Activated naive CD4-positive, alpha-beta T cell treated with anti-CD3 and anti-CD28 coated beads for 36 hours (primary cell): ENCODE data around the gene SLC24A4. TPM values are rescaled to one million over a fixed set of nuclear protein-coding genes. Genes with fewer than 3 reads are reported as not detected.

Experiments
- CTCF ChIA-PET: fragments of 350-600 bp; sonication (Branson Sonifier 250); formaldehyde crosslinking; loops from one replicate; lab custom pipeline; 2021; ENCODE audit warnings: antibody characterized with exemption; lab: Charles Lee
- DNase-seq: peaks from one replicate; pipeline ENCODE4 v3.0.0-alpha.2; 2020
- H3K27ac Mint-ChIP-seq: one replicate; pipeline ENCODE4 v1.8.0; 2021; ENCODE audit warnings: mild to moderate bottlenecking, mixed read lengths
- H3K27me3 Mint-ChIP-seq: one replicate; pipeline ENCODE4 v1.8.0; 2021; ENCODE audit warnings: low read depth, mixed read lengths
- H3K36me3 Mint-ChIP-seq: one replicate; pipeline ENCODE4 v1.8.0; 2021; ENCODE audit warnings: low read depth, mixed read lengths
- H3K4me1 Mint-ChIP-seq: one replicate; pipeline ENCODE4 v1.8.0; 2021; ENCODE audit warnings: low read depth, mixed read lengths
- H3K4me3 Mint-ChIP-seq: one replicate; pipeline ENCODE4 v1.8.0; 2021; ENCODE audit warnings: mild to moderate bottlenecking, moderate library complexity, mixed read lengths
- H3K9me3 Mint-ChIP-seq: one replicate; pipeline ENCODE4 v1.8.0; 2021; ENCODE audit warnings: mixed read lengths
- intact Hi-C: fragments of 100-400 bp; cut with micrococcal nuclease; formaldehyde crosslinking; loops from one replicate; pipeline ENCODE4 v1.15.1; 2023
- total RNA-seq, 2 experiments: library from RNA; stranded (reverse); gene quantifications; one replicate each; pipeline ENCODE4 v1.2.3, GENCODE V29; 2021

SLC24A4 gene
- total RNA-seq, 2 experiments from 2014 or later = not detected

DNA sequence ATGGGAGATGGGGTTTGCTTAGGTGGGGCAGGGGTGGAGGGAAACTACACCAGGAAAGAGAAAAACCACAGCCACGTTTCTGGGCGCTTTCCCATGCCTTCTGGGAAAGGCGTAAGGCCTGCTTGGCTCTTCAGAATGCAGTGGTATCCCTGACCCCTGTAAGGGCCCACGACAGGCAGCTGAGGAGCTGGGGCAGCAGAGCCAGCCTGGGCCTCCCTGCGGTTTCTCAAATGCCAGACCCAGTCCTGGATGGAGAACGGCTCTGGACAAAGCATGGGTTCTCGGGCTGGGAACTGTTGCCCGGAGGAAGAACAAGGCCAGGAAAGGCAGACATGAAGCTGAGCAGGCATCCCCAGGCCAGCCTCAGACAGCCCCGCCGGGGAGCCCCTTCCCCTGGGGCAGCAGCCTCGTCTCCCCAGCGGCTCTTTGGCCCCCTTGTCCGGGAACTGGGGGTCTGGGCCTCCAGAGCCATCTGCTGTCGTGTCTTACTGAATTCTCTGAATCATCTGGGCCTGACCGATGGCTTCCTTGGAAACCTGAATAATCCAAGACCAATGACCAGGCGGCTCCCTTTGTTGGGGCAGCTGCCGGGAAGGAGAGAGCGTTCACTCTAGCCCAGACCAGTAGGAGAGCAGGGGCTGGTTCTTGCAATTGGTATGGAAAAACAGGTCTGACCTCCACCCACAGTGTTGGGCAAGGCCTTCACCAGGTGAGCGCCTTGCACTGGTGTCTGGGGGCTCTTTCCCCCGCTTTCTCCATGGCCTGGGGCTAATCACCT, 126.6 kb downstream of the SLC24A4 start:
- no peaks in the 10 kb centered on the region for H3K4me1 Mint-ChIP-seq
- no peak overlapping the region for H3K27ac Mint-ChIP-seq
- no peak for DNase-seq
- H3K4me3 Mint-ChIP-seq = no peak overlapping the region
- CTCF ChIA-PET = interaction anchor here (0.6 kb wide), 1 partner anchor 379 kb away, joined by 3 read pairs; no protein-coding TSS in a partner anchor
- intact Hi-C loops = loop anchor here (10.0 kb wide), 1 partner anchor 235 kb away; no protein-coding TSS in a partner anchor
- H3K27me3 Mint-ChIP-seq = no peaks in the 10 kb centered on the region
- H3K36me3 Mint-ChIP-seq = no peaks in the 10 kb centered on the region
- H3K9me3 Mint-ChIP-seq = peaks cover 4% of the 10 kb centered on the region

DNA sequence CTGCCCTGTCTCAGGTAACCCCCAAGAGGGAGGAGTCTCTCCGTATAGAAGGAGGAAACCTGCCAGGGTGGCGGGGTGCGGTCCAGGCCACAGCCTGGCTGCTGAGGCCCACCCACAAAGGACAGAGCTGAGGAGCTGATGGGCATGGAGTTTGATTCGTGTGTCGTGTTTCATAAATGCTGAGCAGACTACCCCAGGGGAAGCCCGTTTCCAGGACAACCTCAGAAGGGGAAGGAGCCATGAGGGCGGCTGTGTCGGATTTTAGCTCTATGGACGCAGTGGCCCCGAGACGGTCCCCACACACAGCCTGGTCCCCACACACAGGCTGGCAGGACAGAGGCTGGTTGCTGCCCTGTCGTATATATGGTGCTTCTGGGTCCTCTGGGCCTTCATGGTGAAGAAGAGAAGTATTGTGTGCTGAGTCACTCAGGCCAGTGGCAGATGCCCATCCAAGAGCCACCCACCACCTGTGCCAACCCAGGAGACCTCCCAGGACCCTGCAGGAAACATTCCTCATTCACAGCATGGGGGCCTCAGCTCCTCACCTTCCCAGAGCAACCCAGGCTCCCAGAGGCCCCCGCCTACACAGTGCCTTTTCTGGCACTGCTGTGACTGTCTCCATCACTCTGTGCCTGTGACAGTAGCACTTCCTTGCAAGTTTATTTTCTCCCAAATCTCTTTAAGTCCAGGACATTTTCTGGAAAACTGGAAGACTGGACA, 127.5 kb downstream of the SLC24A4 start:
- Mint-ChIP-seq H3K27me3 (no peaks in the 10 kb centered on the region), H3K4me1 (no peaks in the 10 kb centered on the region), H3K27ac (no peak overlapping the region), H3K9me3 (peaks cover 3% of the 10 kb centered on the region), H3K4me3 (no peak overlapping the region), H3K36me3 (no peaks in the 10 kb centered on the region)
- intact Hi-C loops = loop anchor here (10.0 kb wide), 1 partner anchor 234 kb away; no protein-coding TSS in a partner anchor
- CTCF ChIA-PET = no interaction called here
- no peak for DNase-seq

DNA sequence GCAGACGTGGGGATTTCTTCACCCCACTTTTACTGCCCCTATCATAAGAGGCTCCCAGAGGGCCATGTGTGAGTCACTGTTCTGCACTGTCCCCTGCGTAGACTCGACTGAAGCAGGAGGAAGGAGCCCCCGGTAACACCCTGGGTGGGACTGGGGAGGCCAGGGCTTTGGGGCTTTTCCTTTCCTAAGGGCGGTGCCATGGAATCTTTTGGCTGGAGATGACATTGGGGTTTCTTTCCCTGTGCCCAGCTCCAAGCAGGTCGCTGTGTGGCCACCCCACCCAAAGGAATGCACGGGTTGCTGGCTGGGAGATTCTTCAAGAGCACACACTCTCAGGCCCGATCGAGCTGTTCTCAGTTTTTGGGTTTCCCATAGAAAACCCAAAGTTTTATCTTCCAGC, 128.3 kb downstream of the SLC24A4 start:
- Mint-ChIP-seq H3K36me3 (no peaks in the 10 kb centered on the region), H3K9me3 (no peaks in the 10 kb centered on the region), H3K4me3 (no peak overlapping the region), H3K27me3 (no peaks in the 10 kb centered on the region), H3K4me1 (no peaks in the 10 kb centered on the region), H3K27ac (no peak overlapping the region)
- DNase-seq = no peak
- intact Hi-C loops = loop anchor here (10.0 kb wide), 1 partner anchor 234 kb away; no protein-coding TSS in a partner anchor
- CTCF ChIA-PET = no interaction called here

DNA sequence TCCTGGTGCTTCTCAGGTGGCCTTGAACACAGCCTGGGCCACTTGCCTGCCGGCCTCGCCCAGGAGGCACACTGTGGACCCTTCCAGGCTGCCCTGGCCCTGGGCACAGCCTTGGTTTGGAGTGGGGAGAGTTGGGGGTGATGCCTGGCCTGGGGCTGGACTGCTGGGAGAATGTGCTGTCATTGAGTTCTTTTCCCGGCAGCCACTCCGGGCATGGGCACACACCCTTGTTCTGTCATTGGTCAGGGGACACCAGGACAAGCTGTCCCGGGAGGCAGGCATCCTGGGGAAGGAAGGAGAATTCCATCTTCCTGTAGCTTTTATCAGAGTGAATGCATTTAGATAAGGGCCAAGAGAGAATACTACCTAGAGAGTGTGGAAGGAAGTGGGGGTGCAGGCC, 128.8 kb downstream of the SLC24A4 start:
- no peak for DNase-seq
- Mint-ChIP-seq H3K36me3 (no peaks in the 10 kb centered on the region), H3K27me3 (no peaks in the 10 kb centered on the region), H3K4me1 (no peaks in the 10 kb centered on the region), H3K4me3 (no peak overlapping the region), H3K27ac (no peak overlapping the region), H3K9me3 (no peaks in the 10 kb centered on the region)
- intact Hi-C loops = loop anchor here (10.0 kb wide), 1 partner anchor 233 kb away; no protein-coding TSS in a partner anchor
- CTCF ChIA-PET = no interaction called here

DNA sequence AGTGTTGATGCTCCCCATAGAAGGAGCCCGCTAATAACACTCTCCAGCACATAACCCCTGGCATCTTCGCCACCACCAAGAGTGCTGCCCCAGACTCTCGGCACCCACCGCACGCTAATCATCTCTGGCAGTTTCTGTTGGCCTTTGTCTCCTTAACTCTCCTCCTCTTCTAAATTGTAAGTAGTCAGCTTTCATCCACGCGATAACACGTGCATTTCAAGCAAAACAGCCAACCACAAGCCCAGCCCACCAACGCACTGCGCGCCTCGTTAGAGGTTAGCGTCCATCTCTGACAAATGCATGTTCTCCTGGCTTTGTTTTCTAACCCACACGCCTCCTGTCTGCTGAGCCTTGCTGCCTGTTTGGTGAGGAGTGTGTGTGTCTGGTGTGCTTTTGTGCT, 129.5 kb downstream of the SLC24A4 start:
- Mint-ChIP-seq H3K9me3 (no peaks in the 10 kb centered on the region), H3K27me3 (no peaks in the 10 kb centered on the region), H3K4me3 (no peak overlapping the region), H3K4me1 (no peaks in the 10 kb centered on the region), H3K27ac (no peak overlapping the region), H3K36me3 (no peaks in the 10 kb centered on the region)
- no peak for DNase-seq
- CTCF ChIA-PET = no interaction called here
- intact Hi-C loops = loop anchor here (10.0 kb wide), 1 partner anchor 232 kb away; no protein-coding TSS in a partner anchor

DNA sequence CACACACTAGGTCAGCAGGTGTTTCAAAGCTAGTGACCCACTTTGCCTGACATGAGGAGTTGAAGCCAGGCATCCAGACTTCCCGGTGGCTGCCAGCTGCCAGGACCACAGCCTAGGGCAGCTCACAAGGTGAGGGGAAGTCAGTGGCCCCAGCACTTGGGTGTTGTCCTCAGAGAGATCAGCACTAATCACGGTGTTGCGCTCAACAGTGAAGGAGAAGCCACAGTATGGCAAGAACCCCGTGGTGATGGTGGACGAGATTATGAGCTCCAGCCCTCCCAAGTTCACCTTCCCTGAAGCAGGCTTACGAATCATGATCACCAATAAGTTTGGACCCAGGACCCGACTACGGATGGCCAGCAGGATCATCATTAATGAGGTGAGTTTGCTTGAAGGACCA, 130.7 kb downstream of the SLC24A4 start:
- Mint-ChIP-seq H3K9me3 (no peaks in the 10 kb centered on the region), H3K27ac (no peak overlapping the region), H3K27me3 (no peaks in the 10 kb centered on the region), H3K4me1 (no peaks in the 10 kb centered on the region), H3K36me3 (no peaks in the 10 kb centered on the region), H3K4me3 (no peak overlapping the region)
- CTCF ChIA-PET = interaction anchor here (0.6 kb wide), 1 partner anchor 134 kb away, joined by 4 read pairs; no protein-coding TSS in a partner anchor
- DNase-seq = no peak
- intact Hi-C loops = loop anchor here (10.0 kb wide), 1 partner anchor 231 kb away; no protein-coding TSS in a partner anchor

DNA sequence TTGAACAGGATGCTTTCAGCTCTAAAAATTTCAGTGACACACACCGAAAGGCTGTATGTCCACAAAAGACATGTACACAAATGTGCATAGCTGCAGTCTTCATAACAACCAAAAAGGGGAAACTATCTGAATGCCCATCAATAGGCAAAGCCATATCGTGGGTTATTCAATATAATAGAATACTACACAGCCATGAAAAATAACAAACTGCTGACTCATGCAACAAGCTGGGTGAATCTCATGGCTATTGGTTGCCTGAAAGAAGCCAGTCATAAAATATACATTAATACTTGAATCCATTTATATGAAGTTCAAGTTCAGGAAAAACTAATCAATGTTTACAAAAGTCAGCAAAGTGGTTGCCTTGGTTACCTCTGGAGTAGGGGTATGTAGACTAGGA, 132.3 kb downstream of the SLC24A4 start:
- Mint-ChIP-seq H3K4me1 (peaks cover 6% of the 10 kb centered on the region), H3K4me3 (no peak overlapping the region), H3K27me3 (no peaks in the 10 kb centered on the region), H3K9me3 (no peaks in the 10 kb centered on the region), H3K36me3 (no peaks in the 10 kb centered on the region), H3K27ac (no peak overlapping the region)
- CTCF ChIA-PET = no interaction called here
- intact Hi-C loops = loop anchor here (10.0 kb wide), 1 partner anchor 230 kb away; no protein-coding TSS in a partner anchor
- DNase-seq = no peak

DNA sequence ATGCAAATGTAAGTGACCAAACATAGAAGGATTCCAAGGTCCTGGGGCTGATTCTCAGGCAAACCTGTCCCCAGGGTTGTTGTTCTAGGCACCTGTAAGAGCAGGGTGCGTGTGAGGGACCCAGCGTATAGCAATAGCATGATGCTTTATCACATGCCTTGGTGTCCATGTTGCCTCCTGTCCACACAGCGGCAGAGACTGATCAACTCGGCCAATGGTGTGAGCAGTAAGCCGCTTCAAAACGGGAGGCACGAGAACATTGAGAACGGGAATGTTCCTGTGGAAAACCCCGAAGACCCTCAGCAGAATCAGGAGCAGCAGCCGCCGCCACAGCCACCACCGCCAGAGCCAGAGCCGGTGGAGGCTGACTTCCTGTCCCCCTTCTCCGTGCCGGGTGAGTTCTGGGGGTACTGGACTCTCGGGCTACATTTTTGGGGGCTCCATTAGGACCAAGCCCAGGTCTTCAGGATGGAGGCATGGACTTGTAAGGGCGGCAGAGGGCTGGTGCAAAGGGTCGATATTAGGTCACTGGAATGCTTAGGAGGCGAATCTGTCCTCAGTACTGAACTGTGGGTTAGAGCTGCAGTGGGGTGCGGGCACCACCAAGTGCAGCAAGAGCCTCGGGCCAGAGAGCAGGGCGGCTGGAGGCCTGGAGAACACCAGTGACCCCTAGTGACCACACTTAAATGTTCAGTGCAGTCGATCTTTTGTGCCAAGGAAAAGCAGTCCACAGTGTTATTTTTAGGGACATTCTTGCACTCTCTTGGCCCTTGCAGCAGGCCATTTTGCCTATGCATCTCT, 133.4 kb downstream of the SLC24A4 start:
- Mint-ChIP-seq H3K9me3 (no peaks in the 10 kb centered on the region), H3K36me3 (no peaks in the 10 kb centered on the region), H3K27me3 (no peaks in the 10 kb centered on the region), H3K27ac (no peak overlapping the region), H3K4me3 (no peak overlapping the region), H3K4me1 (peaks cover 8% of the 10 kb centered on the region)
- CTCF ChIA-PET = no interaction called here
- peak; percentile 20 for DNase-seq
- intact Hi-C loops = loop anchor here (10.0 kb wide), 1 partner anchor 228 kb away; no protein-coding TSS in a partner anchor

DNA sequence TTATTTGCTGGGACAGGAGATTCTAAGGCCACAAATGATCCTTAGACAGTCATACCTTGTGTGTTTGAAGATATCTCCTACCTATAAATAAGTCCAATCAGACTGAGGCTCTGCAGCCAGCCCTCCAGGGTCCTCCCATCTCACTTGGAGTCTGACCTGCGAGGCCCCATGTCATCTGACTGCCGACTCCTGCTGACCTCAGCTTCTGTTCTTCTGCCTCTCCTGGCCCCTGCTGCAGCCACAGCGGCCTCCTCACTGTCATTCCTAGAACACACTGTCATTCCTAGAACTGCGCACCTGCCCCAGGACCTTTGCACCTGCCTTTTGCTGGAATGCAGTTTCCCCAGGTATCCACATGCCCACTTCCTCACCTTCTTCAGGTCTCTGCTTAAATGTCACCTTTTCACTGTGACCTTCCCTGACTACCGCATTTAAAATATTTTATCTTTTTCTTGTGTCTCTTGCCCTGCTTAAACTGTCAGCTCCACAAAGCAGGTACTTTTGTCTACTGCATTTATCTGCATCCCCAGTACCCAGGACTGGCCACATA, 134.1 kb downstream of the SLC24A4 start:
- Mint-ChIP-seq H3K27ac (no peak overlapping the region), H3K27me3 (no peaks in the 10 kb centered on the region), H3K4me3 (no peak overlapping the region), H3K9me3 (no peaks in the 10 kb centered on the region), H3K4me1 (peaks cover 12% of the 10 kb centered on the region), H3K36me3 (no peaks in the 10 kb centered on the region)
- CTCF ChIA-PET = no interaction called here
- intact Hi-C loops = loop anchor here (10.0 kb wide), 1 partner anchor 228 kb away; no protein-coding TSS in a partner anchor
- no peak for DNase-seq

DNA sequence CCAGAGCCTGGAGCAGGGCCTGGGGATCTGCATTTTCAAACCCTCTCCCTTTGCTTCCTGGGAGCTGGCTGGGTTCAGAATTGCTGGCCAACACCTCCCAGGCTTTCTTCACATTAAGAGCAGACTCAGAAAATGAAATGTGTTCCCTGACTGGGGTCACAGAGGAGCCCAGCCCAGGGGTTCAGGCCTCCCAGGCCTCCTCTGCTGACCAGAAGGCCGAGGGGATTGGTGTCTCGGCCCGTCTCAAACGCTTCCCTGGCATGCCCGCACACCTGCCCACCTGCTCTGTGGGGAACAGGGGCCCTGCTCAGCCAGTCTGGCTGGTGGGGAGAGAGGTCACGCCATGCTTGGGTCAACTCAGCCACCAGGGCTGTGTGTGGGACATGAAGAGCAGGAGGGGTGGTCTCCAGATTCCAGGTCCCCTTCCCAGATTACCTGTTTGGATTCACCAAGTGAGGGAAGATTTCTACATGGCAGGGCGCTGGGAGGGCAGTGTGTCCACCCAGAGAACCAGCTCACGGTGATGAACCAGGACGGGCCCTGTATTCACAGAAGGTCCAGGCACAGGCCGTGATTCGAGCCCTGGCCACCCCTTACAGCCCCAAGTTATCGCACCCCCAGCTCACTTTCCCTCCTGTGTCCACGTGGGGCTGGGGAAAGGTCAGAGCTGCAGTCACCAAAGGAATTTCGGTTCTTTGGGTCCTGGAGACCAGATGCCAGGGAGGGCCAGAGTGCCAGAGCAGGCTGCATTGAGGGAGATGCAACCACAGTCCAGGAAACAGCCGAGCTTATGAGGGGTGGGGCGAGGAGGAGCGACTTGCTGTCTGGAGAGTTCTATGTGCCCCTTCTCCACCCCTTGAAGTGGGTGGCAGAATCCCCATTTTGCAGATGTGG, 135.4 kb downstream of the SLC24A4 start:
- Mint-ChIP-seq H3K27me3 (no peaks in the 10 kb centered on the region), H3K36me3 (no peaks in the 10 kb centered on the region), H3K9me3 (no peaks in the 10 kb centered on the region), H3K27ac (no peak overlapping the region), H3K4me1 (peaks cover 18% of the 10 kb centered on the region), H3K4me3 (no peak overlapping the region)
- no peak for DNase-seq
- CTCF ChIA-PET = interaction anchor here (1.4 kb wide), 1 partner anchor 228 kb away, joined by 3 read pairs; no protein-coding TSS in a partner anchor
- intact Hi-C loops = loop anchor here (10.0 kb wide), 1 partner anchor 226 kb away; no protein-coding TSS in a partner anchor
